IPS-18c (cell line): ENCODE data around the gene PTPN11.
"Not testable (repeated sequence)": the region's sequence is repeated elsewhere in the genome, so short reads cannot be mapped to it uniquely, and the experiment has no call there.

Experiments
- H3K4me3 ChIP-seq: 2 replicates; pipeline ENCODE4 v1.7.0; 2013; ENCODE audit warnings: low read depth, mild to moderate bottlenecking, low read length, moderate library complexity; ENCODE audit not compliant: insufficient read depth
- H3K9me3 ChIP-seq: one replicate; pipeline ENCODE4 v1.6.1; 2013; ENCODE audit warnings: mild to moderate bottlenecking, low read length, moderate library complexity; ENCODE audit not compliant: control insufficient read depth, insufficient read depth

Gene PTPN11

DNA sequence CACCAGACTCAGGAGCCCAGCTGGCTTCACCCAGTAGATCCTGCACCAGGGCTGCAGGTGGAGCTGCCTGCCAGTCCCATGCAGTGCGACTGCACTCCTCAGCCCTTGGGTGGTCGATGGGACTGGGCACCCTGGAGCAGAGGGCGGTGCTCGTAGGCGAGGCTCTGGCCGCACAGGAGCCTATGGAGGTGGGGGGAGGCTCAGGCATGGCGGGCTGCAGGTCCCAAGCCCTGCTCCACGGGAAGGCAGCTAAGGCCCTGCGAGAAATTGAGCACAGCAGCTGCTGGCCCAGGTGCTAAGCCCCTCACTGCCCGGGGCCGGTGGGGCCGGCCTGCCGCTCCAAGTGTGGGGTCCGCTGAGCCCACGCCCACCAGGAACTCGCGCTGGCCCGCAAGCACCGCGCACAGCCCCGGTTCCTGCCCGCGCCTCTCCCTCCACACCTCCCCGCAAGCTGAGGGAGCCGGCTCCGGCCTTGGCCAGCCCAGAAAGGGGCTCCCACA is 101.1 kb downstream of the PTPN11 start:
- not testable (repeated sequence) for H3K4me3 ChIP-seq, H3K9me3 ChIP-seq

GRCh38 chr12:112523856-112524255 is 105.1 kb downstream of the PTPN11 start:
- Histone ChIP-seq H3K4me3 (no peak overlapping the region), H3K9me3 (no peaks in the 10 kb centered on the region)

DNA sequence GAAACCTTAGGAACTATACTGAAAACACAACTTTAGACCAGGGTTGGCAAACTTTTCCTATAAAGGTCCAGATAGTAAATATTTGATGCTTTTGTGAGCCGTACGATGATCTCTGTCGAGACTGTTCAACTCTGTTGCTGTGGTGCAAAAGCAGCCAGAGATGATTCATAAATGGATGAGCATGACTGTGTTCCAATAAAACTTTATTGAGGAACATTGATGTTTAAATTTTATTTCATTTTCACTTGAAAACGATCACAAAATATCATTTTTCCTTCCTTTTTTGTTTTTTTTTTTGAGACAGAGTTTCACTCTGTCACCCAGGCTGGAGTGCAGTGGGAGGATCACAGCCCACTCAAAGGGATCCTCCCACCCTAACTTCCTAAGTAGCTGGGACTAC is 105.5 kb downstream of the PTPN11 start:
- no peak overlapping the region for H3K4me3 ChIP-seq
- H3K9me3 ChIP-seq: no peaks in the 10 kb centered on the region

DNA sequence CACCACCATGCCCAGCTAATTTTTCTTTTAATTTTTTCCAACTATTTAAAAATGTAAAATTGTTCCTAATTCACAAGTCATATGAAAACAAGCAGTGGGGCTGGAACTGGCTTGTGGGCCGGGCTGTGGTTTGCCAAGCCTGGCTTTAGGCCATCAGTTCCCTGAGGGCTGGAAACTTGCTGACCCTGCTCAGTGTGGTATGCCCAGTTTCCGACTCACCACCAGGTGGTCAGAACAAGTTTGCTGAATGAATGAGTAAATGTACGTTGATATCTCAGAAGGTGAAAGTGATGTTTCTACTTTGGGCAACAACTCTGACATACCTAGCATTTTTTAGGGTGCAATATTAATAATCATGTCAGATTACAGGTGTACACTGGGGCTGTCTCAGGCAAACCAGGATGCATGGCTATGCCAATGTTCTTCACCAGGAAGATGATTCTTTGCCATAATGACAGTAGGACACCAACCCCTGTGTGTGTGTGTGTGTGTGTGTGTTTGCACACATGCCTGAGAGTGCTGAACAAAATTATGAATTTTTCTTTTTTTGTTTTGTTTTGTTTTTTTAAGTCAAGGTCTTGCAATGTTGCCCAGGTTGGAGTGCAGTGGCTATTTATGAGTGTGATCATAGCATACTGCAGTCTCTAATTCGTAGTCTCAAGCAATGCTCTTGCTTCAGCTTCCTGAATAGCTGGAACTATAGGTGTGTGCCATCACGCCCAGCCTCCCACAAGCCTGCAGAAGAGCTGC is 106.1 kb downstream of the PTPN11 start:
- Histone ChIP-seq H3K9me3 (no peaks in the 10 kb centered on the region), H3K4me3 (no peak overlapping the region)

DNA sequence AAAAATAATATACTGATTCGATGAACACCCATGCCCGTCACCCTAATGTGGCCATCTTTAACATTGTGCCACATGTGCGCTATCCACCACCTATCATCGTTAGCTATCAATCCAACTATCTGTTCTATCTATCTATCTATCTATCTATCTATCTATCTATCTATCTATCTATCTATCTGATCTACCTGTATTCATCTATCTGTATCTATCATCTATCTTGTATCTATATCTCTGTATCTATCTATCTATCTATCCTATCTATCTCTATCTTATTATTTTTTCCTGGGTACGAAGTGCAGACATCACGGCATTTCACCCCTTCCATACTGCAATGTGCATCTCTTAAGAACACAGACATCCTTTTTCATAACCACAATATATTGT is 106.7 kb downstream of the PTPN11 start:
- Histone ChIP-seq H3K4me3 (no peak overlapping the region), H3K9me3 (no peaks in the 10 kb centered on the region)

DNA sequence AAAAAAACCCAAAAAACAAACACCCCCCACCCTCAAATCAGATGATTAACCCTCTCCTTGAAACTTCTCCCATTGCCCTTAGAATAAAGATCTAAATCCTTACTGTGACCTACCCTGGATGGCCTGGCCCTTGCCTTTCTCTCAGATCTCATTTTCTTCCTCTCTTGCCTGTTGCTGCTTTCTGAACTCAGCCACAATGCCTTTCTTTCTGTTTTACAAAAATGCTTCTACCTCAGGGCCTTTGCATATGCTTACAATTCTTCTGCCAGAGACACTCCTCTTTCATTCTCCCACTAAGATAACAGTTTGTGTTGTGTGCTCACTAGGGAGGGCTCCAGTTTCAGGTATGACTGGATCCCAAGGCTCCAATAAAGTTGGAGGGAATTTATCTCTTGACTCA is 108.3 kb downstream of the PTPN11 start:
- Histone ChIP-seq H3K9me3 (no peaks in the 10 kb centered on the region), H3K4me3 (no peak overlapping the region)

DNA sequence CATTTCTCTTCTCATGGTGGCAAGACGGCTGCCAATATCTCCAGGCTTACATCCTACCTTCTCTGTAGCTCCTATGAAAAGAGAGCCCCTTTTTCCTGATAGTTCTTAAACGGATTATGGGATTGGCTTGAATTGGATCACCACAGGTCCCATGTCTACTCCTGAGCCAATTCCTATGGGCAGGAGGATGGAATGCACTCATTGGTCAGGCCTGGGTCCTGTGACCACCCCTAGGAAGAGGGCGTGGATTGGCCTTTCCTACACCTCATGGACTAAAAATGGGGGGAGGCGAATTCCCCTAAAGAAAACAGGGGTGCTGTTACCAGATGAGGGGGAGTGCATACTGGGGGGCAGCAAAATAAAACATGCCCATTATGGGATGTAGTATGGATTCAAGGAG is 108.8 kb downstream of the PTPN11 start:
- no peak overlapping the region for H3K4me3 ChIP-seq
- H3K9me3 ChIP-seq: no peaks in the 10 kb centered on the region

GRCh38 chr12:112528521-112528920 is 109.8 kb downstream of the PTPN11 start:
- H3K4me3 ChIP-seq: no peak overlapping the region
- H3K9me3 ChIP-seq: no peaks in the 10 kb centered on the region

- no peak overlapping the region for H3K4me3 ChIP-seq
- no peaks in the 10 kb centered on the region for H3K9me3 ChIP-seq
These were observed 112.2 kb downstream of the PTPN11 start for GRCh38 chr12:112530941-112531340.

- H3K9me3 ChIP-seq: no peaks in the 10 kb centered on the region
- H3K4me3 ChIP-seq: no peak overlapping the region
These were observed 113.4 kb downstream of the PTPN11 start for GRCh38 chr12:112532106-112532505.

DNA sequence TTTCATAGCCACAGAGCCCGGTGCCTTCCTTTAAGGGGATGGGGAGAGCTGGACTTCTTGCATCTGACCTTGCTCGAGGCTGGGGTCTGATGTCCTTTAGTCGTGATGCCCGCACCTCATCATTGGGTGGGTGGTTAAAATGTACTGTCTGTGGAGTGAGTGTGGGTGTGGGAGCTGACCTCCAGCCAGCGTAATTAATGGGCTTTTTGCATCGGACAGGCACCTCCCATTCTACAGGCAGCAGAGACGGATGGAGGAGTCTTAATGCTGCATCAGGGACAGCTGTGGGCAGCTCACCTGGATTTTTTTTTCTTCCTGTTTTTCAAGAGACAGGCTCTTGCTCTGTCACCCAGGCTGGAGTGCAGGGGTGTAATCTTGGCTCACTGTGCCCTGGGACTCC is 114.8 kb downstream of the PTPN11 start:
- H3K4me3 ChIP-seq: no peak overlapping the region
- H3K9me3 ChIP-seq: no peaks in the 10 kb centered on the region

- no peak overlapping the region for H3K4me3 ChIP-seq
- no peaks in the 10 kb centered on the region for H3K9me3 ChIP-seq
These were observed 116.3 kb downstream of the PTPN11 start for GRCh38 chr12:112535017-112535416.

GRCh38 chr12:112535637-112536366 is 117.1 kb downstream of the PTPN11 start:
- Histone ChIP-seq H3K4me3 (no peak overlapping the region), H3K9me3 (no peaks in the 10 kb centered on the region)

GRCh38 chr12:112536367-112536730 is 117.6 kb downstream of the PTPN11 start:
- no peaks in the 10 kb centered on the region for H3K9me3 ChIP-seq
- H3K4me3 ChIP-seq: no peak overlapping the region

GRCh38 chr12:112537710-112538396 is 119.1 kb downstream of the PTPN11 start:
- no peak overlapping the region for H3K4me3 ChIP-seq
- H3K9me3 ChIP-seq: no peaks in the 10 kb centered on the region

GRCh38 chr12:112538740-112539139 is 120.0 kb downstream of the PTPN11 start:
- no peak overlapping the region for H3K4me3 ChIP-seq
- H3K9me3 ChIP-seq: no peaks in the 10 kb centered on the region

DNA sequence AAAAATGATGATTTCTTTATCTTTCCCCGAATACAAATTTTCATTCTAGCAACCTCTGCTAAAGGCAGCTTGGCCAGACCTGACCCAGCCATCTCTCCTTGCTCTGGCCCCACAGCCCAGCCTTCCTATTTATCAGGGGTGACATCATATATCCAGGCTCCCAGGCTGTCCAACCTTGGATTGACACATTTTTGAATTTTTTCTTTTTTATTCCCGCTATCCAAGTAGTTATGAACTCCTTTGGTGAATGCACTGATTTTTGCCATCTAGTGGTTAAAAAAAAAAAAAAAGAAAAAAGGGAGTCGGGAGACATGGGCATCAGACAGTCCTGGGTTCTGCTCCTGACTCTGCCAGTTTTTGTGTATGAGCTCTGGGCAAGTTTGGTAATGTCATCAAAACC is 120.5 kb downstream of the PTPN11 start:
- no peaks in the 10 kb centered on the region for H3K9me3 ChIP-seq
- H3K4me3 ChIP-seq: no peak overlapping the region

- Histone ChIP-seq H3K4me3 (no peak overlapping the region), H3K9me3 (no peaks in the 10 kb centered on the region)
These were observed 121.3 kb downstream of the PTPN11 start for GRCh38 chr12:112540021-112540420.
